ENCODE results near the gene NFIC.
"Not testable (repeated sequence)": the region's sequence is repeated elsewhere in the genome, so short reads cannot be mapped to it uniquely, and the experiment has no call there.

The NFIC gene

DNA sequence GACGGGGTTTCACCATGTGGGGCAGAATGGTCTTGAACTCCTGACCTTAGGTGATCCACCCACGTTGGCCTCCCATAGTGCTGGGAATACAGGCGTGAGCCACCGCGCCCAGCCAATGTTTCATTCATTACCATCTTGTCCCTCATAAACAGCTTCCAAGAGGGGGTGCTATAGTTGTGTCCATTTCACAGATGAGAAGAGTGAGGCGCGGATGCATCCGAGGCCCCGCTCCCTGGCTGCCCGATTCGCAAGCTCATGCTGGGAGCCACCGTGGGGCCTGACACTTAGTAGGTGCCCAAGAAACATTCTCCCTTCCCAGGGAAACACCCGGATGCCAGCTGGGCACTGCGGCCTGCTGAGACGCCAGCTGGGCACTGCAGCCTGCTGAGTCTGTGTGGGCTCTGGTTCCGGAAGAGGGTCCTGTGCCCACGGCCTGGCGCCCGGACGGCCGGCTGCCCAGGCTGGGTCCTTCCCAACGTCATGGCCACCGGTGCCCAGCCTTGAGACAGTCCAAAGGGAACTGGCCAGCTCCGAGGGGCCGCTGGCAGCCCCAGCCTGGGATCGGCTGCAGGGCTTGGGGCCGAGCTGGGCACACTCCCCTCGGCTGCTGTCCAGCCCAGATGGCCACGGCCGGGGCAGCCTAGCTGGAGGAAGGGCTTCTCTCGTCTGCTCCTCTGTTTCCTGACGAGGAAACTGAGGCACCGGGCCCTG is 54.7 kb downstream of the NFIC start:
- no peak for DNase-seq (ENCODE audit: low spot score)

DNA sequence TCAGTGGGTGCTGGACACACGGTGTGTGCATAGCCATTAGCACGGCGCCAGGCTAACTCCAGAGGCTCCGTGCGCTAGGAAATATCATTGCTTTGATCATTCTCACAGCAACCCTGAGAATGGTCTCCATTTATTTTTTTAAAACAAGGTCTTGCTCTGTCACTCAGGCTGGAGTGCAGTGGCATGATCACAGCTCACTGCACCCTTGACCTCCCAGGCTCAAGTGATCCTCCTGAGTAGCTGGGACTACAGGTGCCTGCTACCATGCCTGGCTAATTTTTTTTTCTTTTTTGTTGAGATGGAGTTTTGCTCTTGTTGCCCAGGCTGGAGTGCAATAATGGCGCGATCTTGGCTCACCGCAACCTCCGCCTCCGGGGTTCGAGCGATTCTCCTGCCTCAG is 55.3 kb downstream of the NFIC start:
- DNase-seq (ENCODE audit: low spot score): not testable (repeated sequence)

- no peak for DNase-seq (ENCODE audit: low spot score)
Measured at GRCh38 chr19:3423183-3423829, 56.9 kb downstream of the NFIC start.

DNA sequence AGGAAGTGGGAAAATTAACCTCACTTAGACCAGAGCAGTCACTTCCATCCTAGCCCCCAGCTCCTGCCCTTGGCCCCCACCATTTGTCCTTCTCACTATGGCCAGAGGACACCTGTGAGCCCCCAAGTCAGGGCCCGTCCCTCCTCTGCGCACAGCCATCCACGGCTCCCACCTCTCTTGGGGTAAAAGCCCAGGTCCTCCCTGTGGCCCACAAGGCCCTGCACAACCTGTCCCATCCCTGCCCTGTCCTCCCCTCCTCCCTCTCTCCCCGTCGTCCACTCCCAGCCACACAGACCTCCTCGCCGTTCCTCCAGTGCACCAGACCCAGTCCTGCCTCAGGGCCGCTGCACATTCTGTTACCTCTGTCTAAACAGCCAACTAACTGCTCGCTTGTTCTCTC is 60.0 kb downstream of the NFIC start:
- no peak for DNase-seq (ENCODE audit: low spot score)

- DNase-seq (ENCODE audit: low spot score): not testable (repeated sequence)
Measured at GRCh38 chr19:3430366-3430680, 63.9 kb downstream of the NFIC start.

DNA sequence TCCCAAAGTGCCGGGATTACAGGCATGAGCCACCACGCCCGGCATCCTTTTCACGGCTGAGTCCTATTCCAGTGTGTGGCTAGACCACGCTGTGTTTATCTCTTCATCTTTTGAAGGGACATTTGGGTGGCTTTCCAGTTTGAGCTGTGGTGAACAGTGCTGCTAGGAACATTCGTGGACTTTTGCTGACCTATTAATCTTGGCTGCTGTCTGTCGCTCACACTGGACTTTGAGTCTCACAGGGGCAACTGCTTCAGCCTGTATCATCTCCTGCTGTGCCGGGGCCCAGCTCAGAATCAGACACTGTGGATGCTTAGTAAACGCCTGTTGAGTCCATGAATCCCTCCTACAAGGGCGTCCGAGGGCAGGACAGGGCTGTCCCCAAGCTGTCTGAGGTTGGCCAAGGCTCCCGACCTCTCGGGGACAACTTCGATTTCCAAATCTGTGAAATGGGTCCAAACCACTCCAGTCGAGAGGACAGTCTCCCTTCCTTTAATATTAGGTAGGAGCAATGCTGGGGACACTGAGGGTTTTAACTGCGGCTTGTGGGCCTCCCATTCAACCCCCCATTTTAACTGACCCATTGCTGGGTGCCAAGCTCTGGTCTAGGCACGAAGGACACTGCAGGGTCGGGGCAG is 65.5 kb downstream of the NFIC start:
- DNase-seq (ENCODE audit: low spot score): no peak

DNA sequence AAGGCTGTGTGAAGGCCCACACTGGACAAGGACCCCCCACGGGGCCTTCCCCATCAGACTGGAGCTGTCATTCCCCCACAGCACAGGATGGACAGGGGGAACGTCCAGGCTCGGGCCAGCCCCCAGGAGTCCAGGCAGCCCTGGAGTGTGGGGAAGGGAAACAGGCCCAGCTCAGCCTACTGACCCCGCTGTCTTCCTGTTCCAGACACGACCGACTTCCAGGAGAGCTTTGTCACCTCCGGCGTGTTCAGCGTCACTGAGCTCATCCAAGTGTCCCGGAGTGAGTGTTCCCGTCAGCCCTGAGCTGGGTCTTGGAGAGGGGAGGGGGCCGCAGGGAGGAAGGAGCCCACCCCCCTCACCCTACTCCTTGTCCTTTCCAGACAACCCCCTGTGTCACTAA is 66.9 kb downstream of the NFIC start:
- DNase-seq (ENCODE audit: low spot score): no peak

- DNase-seq (ENCODE audit: low spot score): no peak
Measured at GRCh38 chr19:3433805-3434540, 67.6 kb downstream of the NFIC start.

- peak; percentile 99 for DNase-seq (ENCODE audit: low spot score)
Measured at GRCh38 chr19:3434630-3435553, 68.5 kb downstream of the NFIC start.

GRCh38 chr19:3440082-3440481 is 73.7 kb downstream of the NFIC start:
- DNase-seq (ENCODE audit: low spot score): peak; percentile 43

GRCh38 chr19:3441089-3441985 is 75.0 kb downstream of the NFIC start:
- no peak for DNase-seq (ENCODE audit: low spot score)

GRCh38 chr19:3441986-3442329 is 75.6 kb downstream of the NFIC start:
- no peak for DNase-seq (ENCODE audit: low spot score)

DNA sequence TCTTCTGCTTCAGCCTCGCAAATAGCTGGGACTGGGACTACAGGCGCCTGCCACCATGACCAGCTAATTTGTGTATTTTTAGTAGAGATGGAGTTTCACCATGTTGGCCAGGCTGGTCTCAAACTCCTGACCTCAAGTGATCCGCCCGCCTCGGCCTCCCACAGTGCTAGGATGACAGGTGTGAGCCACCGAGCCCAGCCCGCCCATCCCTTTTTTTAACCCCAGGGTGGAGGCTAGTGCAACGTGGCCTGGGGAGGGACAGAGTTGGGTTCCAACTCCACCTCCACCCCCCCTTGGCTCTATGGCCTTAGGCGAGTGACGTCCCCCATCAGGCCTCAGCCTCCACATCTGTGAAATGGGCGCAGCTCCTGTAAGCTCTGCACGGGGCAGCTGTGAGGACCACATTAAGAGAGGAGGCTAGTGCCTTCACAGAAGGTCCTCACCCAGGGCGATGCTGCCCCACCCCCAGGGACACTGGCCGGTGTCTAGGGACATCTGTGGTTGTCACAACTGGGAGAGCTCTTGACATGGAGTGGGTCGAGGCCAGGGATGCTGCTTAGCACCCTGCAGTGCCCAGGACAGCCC is 76.2 kb downstream of the NFIC start:
- DNase-seq (ENCODE audit: low spot score): no peak

- no peak for DNase-seq (ENCODE audit: low spot score)
Measured at GRCh38 chr19:3443840-3444694, 77.7 kb downstream of the NFIC start.

GRCh38 chr19:3444695-3445234 is 78.4 kb downstream of the NFIC start:
- no peak for DNase-seq (ENCODE audit: low spot score)

DNA sequence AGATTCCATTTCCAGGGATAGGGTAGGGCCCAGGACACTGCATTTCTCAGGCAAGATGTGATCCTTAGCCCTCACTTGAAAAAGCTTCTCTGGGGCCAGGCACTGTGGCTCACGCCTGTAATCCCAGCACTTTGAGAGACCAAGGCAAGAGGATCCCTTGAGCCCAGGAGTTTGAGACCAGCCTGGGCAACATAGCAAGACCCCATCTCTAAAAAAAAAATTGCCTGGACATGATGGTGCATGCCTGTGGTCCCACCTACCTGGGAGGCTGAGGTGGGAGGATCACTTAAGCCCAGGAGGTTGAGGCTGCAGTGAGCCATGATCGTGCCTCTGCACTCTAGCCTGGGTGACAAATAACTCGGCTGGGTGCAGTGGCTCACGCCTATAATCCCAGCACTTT is 80.3 kb downstream of the NFIC start:
- not testable (repeated sequence) for DNase-seq (ENCODE audit: low spot score)

- no peak for DNase-seq (ENCODE audit: low spot score)
Measured at GRCh38 chr19:3448616-3449334, 82.4 kb downstream of the NFIC start.

DNA sequence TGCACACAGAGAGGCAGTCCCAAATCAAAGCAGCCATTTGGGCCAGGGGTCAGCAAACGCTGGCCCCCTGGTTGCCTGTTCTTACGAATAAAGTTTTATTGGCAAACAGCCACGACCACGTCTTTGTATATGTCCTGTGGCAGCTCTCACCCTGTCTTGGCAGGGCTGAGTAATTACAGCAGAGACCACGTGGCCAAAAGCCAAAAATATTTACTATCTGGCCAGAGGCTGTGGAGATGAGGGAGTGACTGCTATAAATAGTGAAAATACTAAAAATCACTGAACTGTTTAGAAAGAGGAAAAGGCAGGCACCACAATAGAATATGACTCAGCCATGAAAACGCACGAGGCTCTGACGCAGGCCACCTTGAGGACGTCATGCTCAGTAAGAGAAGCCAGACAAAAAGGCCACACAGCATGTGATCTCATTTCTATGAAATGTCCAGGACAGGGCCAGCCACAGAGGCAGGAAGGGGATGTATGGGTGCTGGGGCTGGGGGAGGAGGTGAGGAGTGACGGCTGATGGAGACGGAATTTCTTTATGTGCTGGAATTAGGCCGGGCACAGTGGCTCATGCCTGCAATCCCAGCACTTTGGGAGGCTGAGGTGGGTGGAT is 84.5 kb downstream of the NFIC start:
- peak; percentile 89 for DNase-seq (ENCODE audit: low spot score)
